Mesenchymal stem cell (in vitro differentiated cells and primary cell): Measurements from ENCODE around the gene ZKSCAN3. TPM values are rescaled to one million over a fixed set of nuclear protein-coding genes. Genes with fewer than 3 reads are reported as not detected.
"Not testable (repeated sequence)": the region's sequence is repeated elsewhere in the genome, so short reads cannot be mapped to it uniquely, and the experiment has no call there.

Source experiments
- DNase-seq: peaks from one replicate; pipeline ENCODE4 v3.0.0-alpha.2; 2013
- H2AFZ ChIP-seq: one replicate; pipeline ENCODE4 v1.6.1; 2013; ENCODE audit warnings: low read depth, mild to moderate bottlenecking, control low read depth, inconsistent platforms, low read length, moderate library complexity
- H2AK5ac ChIP-seq: 2 replicates; pipeline ENCODE4 v1.6.1; 2013; ENCODE audit warnings: low read length, moderate library complexity, mild to moderate bottlenecking, inconsistent platforms; ENCODE audit not compliant: severe bottlenecking
- H2BK120ac ChIP-seq: one replicate; pipeline ENCODE4 v1.6.1; 2013; ENCODE audit warnings: low read depth, mild to moderate bottlenecking, inconsistent platforms, low read length, moderate library complexity
- H2BK12ac ChIP-seq, 2 experiments: one replicate each; pipeline ENCODE4 v1.6.1; 2013; ENCODE audit warnings: inconsistent platforms in 2 of 2, low read length in 2 of 2, mild to moderate bottlenecking in 2 of 2, moderate library complexity in 2 of 2, control low read depth in 1 of 2
- H2BK15ac ChIP-seq: one replicate; pipeline ENCODE4 v1.6.1; 2013; ENCODE audit warnings: mild to moderate bottlenecking, low read depth, inconsistent platforms; ENCODE audit not compliant: poor library complexity, severe bottlenecking
- H2BK5ac ChIP-seq: 2 replicates; pipeline ENCODE4 v1.6.1; 2013; ENCODE audit warnings: low read depth, mild to moderate bottlenecking, low read length, control low read depth, inconsistent platforms; ENCODE audit not compliant: poor library complexity, severe bottlenecking
- H3K14ac ChIP-seq, 2 experiments: one replicate each; pipeline ENCODE4 v1.6.1; 2013; ENCODE audit warnings: inconsistent platforms in 2 of 2, low read length in 2 of 2, control low read depth in 1 of 2, mild to moderate bottlenecking in 1 of 2, moderate library complexity in 1 of 2
- H3K18ac ChIP-seq, 2 experiments: one replicate each; pipeline ENCODE4 v1.6.1; 2013; ENCODE audit warnings: inconsistent platforms in 2 of 2, low read length in 2 of 2, control low read depth in 1 of 2, low read depth in 1 of 2, mild to moderate bottlenecking in 1 of 2
- H3K23ac ChIP-seq, 2 experiments: one replicate each; pipeline ENCODE4 v1.6.1; 2013; ENCODE audit warnings: inconsistent platforms in 2 of 2, low read length in 2 of 2, mild to moderate bottlenecking in 2 of 2, moderate library complexity in 2 of 2, control low read depth in 1 of 2
- H3K27ac ChIP-seq: 2 replicates; pipeline ENCODE4 v1.5.1; 2013; ENCODE audit warnings: mild to moderate bottlenecking, moderate library complexity, low read length, control low read depth, inconsistent platforms; ENCODE audit not compliant: poor library complexity, severe bottlenecking
- H3K27me3 ChIP-seq, 2 experiments: 2 replicates each; pipeline versions ENCODE4 v1.6.1 to v1.7.0; 2013; ENCODE audit warnings: low read length in 2 of 2, mild to moderate bottlenecking in 2 of 2, moderate library complexity in 2 of 2, control low read depth in 1 of 2, inconsistent platforms in 1 of 2; ENCODE audit not compliant: control insufficient read depth in 1 of 2, insufficient read depth in 1 of 2
- H3K36me3 ChIP-seq, 2 experiments: 2 replicates each; pipeline versions ENCODE4 v1.6.1 to v1.7.0; 2013; ENCODE audit warnings: low read length in 2 of 2, control low read depth in 1 of 2, inconsistent platforms in 1 of 2, low read depth in 1 of 2, mild to moderate bottlenecking in 1 of 2; ENCODE audit not compliant: insufficient read depth in 2 of 2, control insufficient read depth in 1 of 2
- H3K4ac ChIP-seq, 2 experiments: one replicate each; pipeline ENCODE4 v1.6.1; 2013; ENCODE audit warnings: inconsistent platforms in 2 of 2, low read length in 2 of 2, mild to moderate bottlenecking in 2 of 2, moderate library complexity in 2 of 2, control low read depth in 1 of 2, low read depth in 1 of 2
- H3K4me1 ChIP-seq: 2 replicates; pipeline ENCODE4 v1.6.1; 2013; ENCODE audit warnings: low read depth, low read length, control low read depth; ENCODE audit not compliant: control insufficient read depth, insufficient read depth
- H3K4me2 ChIP-seq: 2 replicates; pipeline ENCODE4 v1.6.1; 2013; ENCODE audit warnings: low read length, mild to moderate bottlenecking, inconsistent platforms; ENCODE audit not compliant: poor library complexity, severe bottlenecking
- H3K4me3 ChIP-seq, 2 experiments: 2 replicates each; pipeline versions ENCODE4 v1.5.1 to v1.7.0; 2013; ENCODE audit warnings: low read length in 2 of 2, mild to moderate bottlenecking in 2 of 2, control low read depth in 1 of 2, low read depth in 1 of 2; ENCODE audit not compliant: insufficient read depth in 1 of 2
- H3K79me1 ChIP-seq: replicated peaks from 2 replicates; pipeline ENCODE4 v1.6.1; 2013; ENCODE audit warnings: mild to moderate bottlenecking, control low read depth, low read length, inconsistent platforms; ENCODE audit not compliant: poor library complexity, severe bottlenecking
- H3K9ac ChIP-seq: 2 replicates; pipeline ENCODE4 v1.7.0; 2013; ENCODE audit warnings: mild to moderate bottlenecking, low read length, moderate library complexity
- H3K9me3 ChIP-seq: 2 replicates; pipeline ENCODE4 v1.7.0; 2013; ENCODE audit warnings: mild to moderate bottlenecking, low read length; ENCODE audit not compliant: control insufficient read depth
- H4K8ac ChIP-seq: one replicate; pipeline ENCODE4 v1.6.1; 2013; ENCODE audit warnings: inconsistent platforms, mild to moderate bottlenecking, low read length, moderate library complexity
- H4K91ac ChIP-seq: one replicate; pipeline ENCODE4 v1.6.1; 2013; ENCODE audit warnings: mild to moderate bottlenecking, low read length, inconsistent platforms
- WGBS: methylation state at CpG from one replicate; pipeline ENCODE4 v1.1.7; 2013; ENCODE audit warnings: mixed read lengths; 5-methylcytosine and 5-hydroxymethylcytosine counted together
- polyA plus RNA-seq, 2 experiments: library from polyadenylated mRNA; stranded (reverse); fragments of 200-250 nt; gene quantifications; one replicate each; pipeline ENCODE4 v1.2.3, GENCODE V29; 2013

The ZKSCAN3 gene
- polyA plus RNA-seq (2013, experiment 1 of 2): 2.4 TPM
- polyA plus RNA-seq (2013, experiment 2 of 2): 2.6 TPM

DNA sequence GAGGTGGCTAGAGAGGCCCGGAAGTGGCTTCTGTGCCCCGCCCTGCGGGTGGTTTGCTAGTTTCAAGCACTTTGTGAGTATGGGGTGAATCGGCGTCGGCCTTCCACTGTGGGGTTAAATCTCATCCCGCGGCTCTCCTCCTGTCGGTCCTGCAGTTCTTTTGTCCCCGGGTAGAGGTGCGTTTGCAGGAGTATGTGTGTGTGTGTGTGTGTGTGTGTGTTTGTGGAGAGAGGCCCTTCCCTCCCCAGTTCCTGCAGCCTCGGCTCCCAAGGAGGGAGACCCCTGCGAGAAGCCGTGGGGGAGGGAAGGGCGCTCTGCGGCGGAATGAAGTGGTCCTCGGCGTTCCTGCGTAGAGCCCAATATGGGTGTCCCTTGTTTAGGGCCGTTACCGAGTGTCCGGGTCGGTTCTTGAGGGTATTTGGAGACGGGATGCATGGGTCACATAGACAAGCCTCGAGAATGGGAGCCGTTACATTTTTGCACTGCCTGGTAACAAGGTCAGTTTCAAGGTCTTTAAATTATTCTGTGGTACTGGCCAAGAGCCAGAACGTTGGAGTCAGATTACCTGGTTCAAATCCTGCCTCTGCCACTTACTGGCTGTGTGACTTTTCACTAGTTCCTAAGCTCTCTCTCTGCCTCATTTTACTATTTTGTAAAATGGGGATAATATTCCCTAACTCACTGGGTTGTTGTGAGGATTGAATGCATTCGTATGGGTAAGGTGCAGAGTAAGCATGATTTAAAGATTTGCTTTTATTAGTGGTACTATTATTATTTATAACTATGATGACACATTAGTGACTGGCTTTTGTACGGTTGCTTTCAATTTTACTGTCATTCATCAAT lies at the start of gene ZKSCAN3:
Gene ZKSCAN3, plus strand, starts transcription at position 56 of the 846 bp plus-strand sequence. CDS start 9,640 bp downstream, outside the sequence.
- peaks cover 2% of the 10 kb centered on the region for H3K4me1 ChIP-seq
- peak within 1 kb of the TSS; percentile 76 for H3K4me2 ChIP-seq
- peak within 1 kb of the TSS; percentile 79 for H3K27ac ChIP-seq
- DNase-seq: peak; percentile 84
- peak within 1 kb of the TSS; percentile 67 for H2BK15ac ChIP-seq
- peak within 1 kb of the TSS in 1 of 2 experiments; percentile 68 for H3K14ac ChIP-seq
- no peaks in the 10 kb centered on the region for H3K9me3 ChIP-seq
- peak within 1 kb of the TSS; percentile 10 to 51 for H2BK12ac ChIP-seq
- peak within 1 kb of the TSS; percentile 82 for H2BK5ac ChIP-seq
- peaks cover 20 to 26% of the 10 kb centered on the region in 2 experiments for H3K27me3 ChIP-seq
- peak within 1 kb of the TSS; percentile 96 for H4K8ac ChIP-seq
- H3K4me3 ChIP-seq: peak within 1 kb of the TSS; percentile 81 to 93
- peak within 1 kb of the TSS; percentile 71 to 94 for H3K4ac ChIP-seq
- H3K9ac ChIP-seq: peak within 1 kb of the TSS; percentile 95
- H2BK120ac ChIP-seq: peak within 1 kb of the TSS; percentile 69
- peaks cover 13% of the 10 kb centered on the region for H3K79me1 ChIP-seq
- peak within 1 kb of the TSS; percentile 83 to 89 for H3K18ac ChIP-seq
- no peak within 1 kb of the TSS for H2AK5ac ChIP-seq
- H4K91ac ChIP-seq: peak within 1 kb of the TSS; percentile 94
- H2AFZ ChIP-seq: peak within 1 kb of the TSS; percentile 93
- no peak within 1 kb of the TSS for H3K23ac ChIP-seq
- no peaks in the 10 kb centered on the region for H3K36me3 ChIP-seq
- under 1% methylated on average over 25 of the region's 30 CpGs for WGBS

DNA sequence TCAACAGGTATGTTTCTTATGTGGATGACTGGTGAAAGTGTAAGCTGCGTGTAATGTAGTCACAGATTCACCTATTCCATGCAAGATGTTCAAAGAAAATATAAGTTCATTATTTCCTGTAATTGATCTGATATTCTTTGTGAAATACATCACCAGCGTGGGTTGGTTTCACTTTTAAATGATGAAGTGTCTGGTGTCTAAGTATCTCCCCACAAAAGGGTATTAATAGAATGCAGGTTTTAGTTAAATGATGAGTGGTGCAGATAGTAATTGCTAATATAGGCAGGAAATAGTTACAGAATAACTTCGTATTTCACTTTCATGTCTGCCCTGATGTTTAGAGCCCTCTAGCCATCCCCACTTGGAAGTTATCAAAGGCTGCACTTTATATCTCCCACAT lies 46.2 kb upstream of the ZKSCAN3 start:
- no peak overlapping the region for H3K4me3 ChIP-seq
- H3K27ac ChIP-seq: no peak overlapping the region
- no peak overlapping the region for H3K4me2 ChIP-seq
- no peak overlapping the region for H2AK5ac ChIP-seq
- H3K23ac ChIP-seq: no peak overlapping the region
- no peaks in the 10 kb centered on the region for H3K9me3 ChIP-seq
- H3K4ac ChIP-seq: no peak overlapping the region
- H4K8ac ChIP-seq: no peak overlapping the region
- H3K18ac ChIP-seq: no peak overlapping the region
- 91% methylated on average over 2 of the region's 3 CpGs for WGBS
- H3K79me1 ChIP-seq: peaks cover 3% of the 10 kb centered on the region
- H2BK5ac ChIP-seq: peak overlapping the region; percentile 38
- H2BK15ac ChIP-seq: no peak overlapping the region
- no peak for DNase-seq
- H2AFZ ChIP-seq: no peak overlapping the region
- no peak overlapping the region for H3K9ac ChIP-seq
- H4K91ac ChIP-seq: no peak overlapping the region
- H3K36me3 ChIP-seq: peaks cover 2 to 31% of the 10 kb centered on the region in 2 experiments
- no peak overlapping the region for H2BK12ac ChIP-seq
- no peaks in the 10 kb centered on the region for H3K4me1 ChIP-seq
- no peak overlapping the region for H2BK120ac ChIP-seq
- no peaks in the 10 kb centered on the region for H3K27me3 ChIP-seq
- H3K14ac ChIP-seq: no peak overlapping the region

- peaks cover 0 to 20% of the 10 kb centered on the region in 2 experiments for H3K36me3 ChIP-seq
- not testable (repeated sequence) for H3K27me3 ChIP-seq, H3K23ac ChIP-seq, H2BK15ac ChIP-seq, H4K91ac ChIP-seq, H2AK5ac ChIP-seq, H3K4me2 ChIP-seq, H3K18ac ChIP-seq, H3K4ac ChIP-seq, H3K27ac ChIP-seq, DNase-seq, H3K4me1 ChIP-seq, H3K4me3 ChIP-seq, H2BK120ac ChIP-seq, H3K14ac ChIP-seq, H3K9ac ChIP-seq, H2BK12ac ChIP-seq, H2BK5ac ChIP-seq, H2AFZ ChIP-seq, H3K9me3 ChIP-seq, H4K8ac ChIP-seq, H3K79me1 ChIP-seq
Measured at GRCh38 chr6:28306363-28306762, 43.4 kb upstream of the ZKSCAN3 start.

GRCh38 chr6:28311139-28311823 lies 38.5 kb upstream of the ZKSCAN3 start:
- Histone ChIP-seq H3K4me3 (no peak overlapping the region), H3K9ac (no peak overlapping the region), H4K8ac (no peak overlapping the region), H3K79me1 (peaks cover 4% of the 10 kb centered on the region), H3K4me2 (no peak overlapping the region), H2AFZ (no peak overlapping the region), H3K14ac (no peak overlapping the region), H3K23ac (no peak overlapping the region), H3K9me3 (no peaks in the 10 kb centered on the region), H3K27ac (no peak overlapping the region), H3K4me1 (no peaks in the 10 kb centered on the region), H2BK12ac (no peak overlapping the region), H2BK5ac (no peak overlapping the region), H4K91ac (no peak overlapping the region), H2BK15ac (peak overlapping the region; percentile 34), H2AK5ac (no peak overlapping the region), H3K27me3 (no peaks in the 10 kb centered on the region), H3K4ac (no peak overlapping the region), H2BK120ac (no peak overlapping the region), H3K18ac (no peak overlapping the region), H3K36me3 (no peaks in the 10 kb centered on the region)
- 89% methylated on average over 9 of the region's 9 CpGs for WGBS
- DNase-seq: no peak
